ENCODE measurements around the gene QPCT. TPM values are rescaled to one million over a fixed set of nuclear protein-coding genes. Genes with fewer than 3 reads are reported as not detected.
A peak's percentile ranks its signal among the peaks of the same experiment; 100 is the strongest.

Gene QPCT
- total RNA-seq, 4 donors from 2014 or later = 33.4 to 88.1 (median 56.0) TPM

- TF ChIP-seq POLR2A (IDR thresholded peaks at IDR 0.05) (no peak), CTCF (IDR thresholded peaks at IDR 0.05) (peak in 2 of 3 donors; percentile 44 to 86)
- intact Hi-C loops (cut with DNase I; ENCODE audit: low total_unique reads) = loop anchor here (5.0 kb wide), 1 partner anchor 418 kb away; no protein-coding TSS in a partner anchor
- no peak overlapping the region for H3K4me3 ChIP-seq (ENCODE audit: low read depth, poor library complexity, severe bottlenecking)
- DNase-seq (ENCODE audit: low spot score in 2 of 2) = no peak
- 23 to 28% methylated on average over 8 of the region's 8 CpGs for WGBS, 2 donors
These were observed 70.1 kb downstream of the QPCT start for GRCh38 chr2:37414470-37414949.

GRCh38 chr2:37415128-37415820 is 70.8 kb downstream of the QPCT start:
- TF ChIP-seq CTCF (IDR thresholded peaks at IDR 0.05) = no peak
- TF ChIP-seq POLR2A (IDR thresholded peaks at IDR 0.05) = no peak
- H3K4me3 ChIP-seq (ENCODE audit: low read depth, poor library complexity, severe bottlenecking) = no peak overlapping the region
- intact Hi-C loops (cut with DNase I; ENCODE audit: low total_unique reads) = no loop called here
- DNase-seq (ENCODE audit: low spot score in 2 of 2) = no peak
- 90 to 94% methylated on average over 7 of the region's 7 CpGs for WGBS, 2 donors

GRCh38 chr2:37417321-37417720 is 72.9 kb downstream of the QPCT start:
- 47 to 57% methylated on average over 4 of the region's 4 CpGs for WGBS, 2 donors
- DNase-seq (ENCODE audit: low spot score in 2 of 2) = no peak
- H3K4me3 ChIP-seq (ENCODE audit: low read depth, poor library complexity, severe bottlenecking) = no peak overlapping the region
- intact Hi-C loops (cut with DNase I; ENCODE audit: low total_unique reads) = no loop called here
- TF ChIP-seq CTCF (IDR thresholded peaks at IDR 0.05) (no peak), POLR2A (IDR thresholded peaks at IDR 0.05) (no peak)

GRCh38 chr2:37418956-37419355 is 74.5 kb downstream of the QPCT start:
- TF ChIP-seq CTCF (IDR thresholded peaks at IDR 0.05) (no peak), POLR2A (IDR thresholded peaks at IDR 0.05) (no peak)
- DNase-seq (ENCODE audit: low spot score in 2 of 2) = no peak
- 73 to 74% methylated on average over 6 of the region's 6 CpGs for WGBS, 2 donors
- H3K4me3 ChIP-seq (ENCODE audit: low read depth, poor library complexity, severe bottlenecking) = no peak overlapping the region
- intact Hi-C loops (cut with DNase I; ENCODE audit: low total_unique reads) = no loop called here

- TF ChIP-seq CTCF (IDR thresholded peaks at IDR 0.05) = no peak
- no peak for TF ChIP-seq POLR2A (IDR thresholded peaks at IDR 0.05)
- no peak overlapping the region for H3K4me3 ChIP-seq (ENCODE audit: low read depth, poor library complexity, severe bottlenecking)
- no peak for DNase-seq (ENCODE audit: low spot score in 2 of 2)
- intact Hi-C loops (cut with DNase I; ENCODE audit: low total_unique reads) = no loop called here
- WGBS, 2 donors = 81 to 86% methylated on average over 6 of the region's 6 CpGs
These were observed 77.3 kb downstream of the QPCT start for GRCh38 chr2:37421686-37422085.

- TF ChIP-seq POLR2A (IDR thresholded peaks at IDR 0.05) = no peak
- H3K4me3 ChIP-seq (ENCODE audit: low read depth, poor library complexity, severe bottlenecking) = no peak overlapping the region
- DNase-seq (ENCODE audit: low spot score in 2 of 2) = no peak
- intact Hi-C loops (cut with DNase I; ENCODE audit: low total_unique reads) = no loop called here
- WGBS, 2 donors = 95 to 96% methylated on average over 4 of the region's 4 CpGs
These were observed 78.4 kb downstream of the QPCT start for GRCh38 chr2:37422816-37423215.

Other genes with a start within 250 kb of the QPCT start
- 10 to 100 TPM in 1 of 4 donors, 1 to 10 TPM in 3; 5.3 to 10.7 (median 7.4) TPM for gene EIF2AK2, start 187.7 kb upstream of the QPCT start, total RNA-seq
- not detected for gene SULT6B1, start 156.0 kb upstream of the QPCT start, total RNA-seq
- gene CEBPZOS, start 148.1 kb upstream of the QPCT start, total RNA-seq = 10 to 100 TPM; 10.9 to 18.1 (median 16.6) TPM
- gene CEBPZ, start 113.0 kb upstream of the QPCT start, total RNA-seq = 10 to 100 TPM; 21.0 to 28.5 (median 25.2) TPM
- 10 to 100 TPM in 2 of 4 donors, 1 to 10 TPM in 2; 7.5 to 16.1 (median 12.7) TPM for gene NDUFAF7, start 113.0 kb upstream of the QPCT start, total RNA-seq
- gene PRKD3, start 19.8 kb upstream of the QPCT start, total RNA-seq = 10 to 100 TPM; 24.8 to 38.4 (median 30.9) TPM

Measured in lower leg skin (tissue), 4 donors.